HG02840 (cell line): ENCODE measurements around the gene SEMA3C.

Experiments
- ATAC-seq: cut with Tn5 transposase; IDR thresholded peaks from one replicate; pipeline ENCODE4 v1.9.1; 2021; ENCODE audit warnings: mild to moderate bottlenecking, moderate library complexity, moderate number of reproducible peaks; ENCODE audit not compliant: unreplicated experiment, low FRiP score

Gene SEMA3C

DNA sequence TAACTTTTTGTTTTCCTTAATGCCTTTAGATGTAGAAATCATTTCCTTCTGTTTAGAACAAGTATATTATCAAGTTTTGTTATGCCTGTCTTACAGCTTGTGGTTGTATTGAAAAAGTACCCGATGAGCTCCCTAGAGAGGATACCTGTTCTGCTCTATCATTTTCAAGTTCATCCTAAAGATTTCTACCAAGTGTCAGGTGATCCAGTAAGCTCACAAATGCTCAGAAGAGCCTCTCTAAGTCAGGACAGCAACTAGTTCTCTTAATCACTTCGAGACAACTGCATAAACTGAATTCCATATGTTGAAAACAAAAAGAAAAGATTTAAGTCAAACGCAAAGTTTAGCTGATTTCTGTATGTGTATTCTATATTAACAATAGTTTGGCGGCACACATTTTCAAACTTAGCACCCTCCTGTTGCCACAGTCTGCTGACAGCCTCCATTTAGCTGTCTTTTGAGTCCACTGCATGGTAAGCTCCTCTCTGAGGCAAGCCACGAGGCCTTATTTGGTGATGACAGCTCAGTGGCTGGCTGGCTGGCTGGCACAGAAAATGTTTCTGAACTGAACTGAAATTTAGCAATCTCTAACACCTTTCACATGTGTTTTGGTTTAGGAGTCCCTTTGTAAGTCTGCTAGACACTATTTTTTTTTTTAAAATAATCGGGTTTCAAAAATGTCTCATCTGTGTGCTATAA, 59.4 kb downstream of the SEMA3C start:
- ATAC-seq = no peak

DNA sequence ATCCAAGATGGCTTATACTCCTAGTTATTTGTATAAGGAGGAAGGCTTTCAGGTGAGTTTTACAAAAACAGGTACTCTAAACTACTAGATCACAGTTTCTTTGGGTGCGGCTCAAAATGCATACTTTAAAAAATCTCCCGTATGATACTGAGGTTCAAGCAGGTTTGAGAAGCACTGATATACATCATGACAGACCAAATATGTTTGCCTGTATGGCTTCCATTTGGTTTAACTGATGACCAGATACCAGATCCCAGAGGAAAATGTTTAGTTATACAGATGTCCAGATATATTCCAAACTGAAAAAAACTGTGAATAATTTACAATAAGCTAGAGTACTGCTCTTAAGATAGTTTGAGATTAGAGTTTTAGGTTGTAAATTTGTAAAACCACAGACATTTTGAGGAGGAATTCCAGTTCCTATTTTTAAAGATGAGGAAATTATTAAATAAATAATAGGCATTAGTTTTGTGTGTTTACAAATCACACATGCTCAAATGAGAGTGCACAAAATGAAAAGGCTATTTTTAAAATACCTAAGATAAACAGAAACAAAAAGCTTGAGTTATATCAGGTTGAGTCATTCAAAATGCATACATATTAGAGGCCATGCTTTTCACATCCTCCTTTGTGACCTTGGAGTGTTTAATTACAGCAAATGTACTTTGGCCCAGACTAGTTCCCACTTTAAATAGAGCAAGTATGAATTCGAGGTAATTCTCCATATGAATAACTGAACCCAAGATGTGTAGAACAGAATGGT, 60.5 kb downstream of the SEMA3C start:
- ATAC-seq = no peak

DNA sequence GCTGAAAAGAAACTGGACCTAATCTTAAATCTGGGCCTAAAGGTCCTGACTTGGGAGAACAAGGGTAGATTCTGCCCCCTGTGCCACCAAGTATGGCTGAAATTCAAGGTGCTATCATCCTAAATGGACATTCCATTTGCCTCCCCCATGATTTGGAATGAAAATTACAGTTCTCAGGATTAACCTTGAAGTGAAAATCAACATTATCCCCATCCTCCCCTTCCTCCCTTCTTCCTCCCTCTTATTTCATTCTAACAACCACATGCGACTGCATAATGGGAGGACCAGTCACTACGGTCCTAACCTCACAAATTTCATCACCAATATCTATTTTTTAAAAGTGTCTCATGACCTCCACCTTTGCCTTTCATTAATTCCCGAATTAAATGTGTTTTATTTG, 62.1 kb downstream of the SEMA3C start:
- no peak for ATAC-seq

- ATAC-seq = no peak
Observed at GRCh38 chr7:80851896-80852476, 66.9 kb downstream of the SEMA3C start.

DNA sequence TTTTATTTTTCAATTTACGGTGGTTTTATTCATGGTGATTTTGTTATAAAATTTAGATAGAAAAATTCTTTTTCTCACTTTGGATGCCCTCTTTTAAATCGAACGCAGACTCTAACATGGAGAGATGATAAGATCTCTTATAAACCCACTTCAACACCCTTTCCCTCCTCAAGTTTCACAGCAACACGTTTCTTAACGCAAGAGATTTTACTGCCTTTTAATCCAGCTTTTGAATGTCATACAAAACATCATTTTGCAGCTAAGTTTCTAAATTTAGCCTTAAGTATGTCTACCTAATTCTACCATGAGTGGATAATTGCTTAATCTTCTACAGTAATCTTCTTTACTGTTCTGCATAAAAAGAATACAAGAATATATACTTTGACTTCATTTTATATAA, 70.0 kb downstream of the SEMA3C start:
- no peak for ATAC-seq

DNA sequence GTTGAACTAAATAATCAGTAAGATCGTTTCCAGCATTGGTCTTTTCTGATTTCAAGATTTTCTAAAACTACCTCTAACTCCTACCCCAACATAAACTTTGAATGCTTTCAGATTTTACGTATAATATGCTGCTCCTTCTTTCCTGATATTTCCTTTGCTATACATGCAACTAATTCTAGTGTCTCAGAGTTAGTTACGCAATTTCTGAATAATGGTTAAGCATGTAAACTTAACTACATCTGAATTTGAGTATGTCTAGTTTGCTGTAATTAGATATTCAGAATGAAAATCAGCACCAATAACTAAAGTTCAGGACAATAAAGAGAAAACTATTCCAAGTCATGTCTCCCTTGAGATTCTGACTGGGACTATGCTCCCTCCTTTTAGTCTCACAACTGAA, 71.0 kb downstream of the SEMA3C start:
- ATAC-seq = no peak

- no peak for ATAC-seq
Observed at GRCh38 chr7:80847027-80847426, 71.8 kb downstream of the SEMA3C start.

DNA sequence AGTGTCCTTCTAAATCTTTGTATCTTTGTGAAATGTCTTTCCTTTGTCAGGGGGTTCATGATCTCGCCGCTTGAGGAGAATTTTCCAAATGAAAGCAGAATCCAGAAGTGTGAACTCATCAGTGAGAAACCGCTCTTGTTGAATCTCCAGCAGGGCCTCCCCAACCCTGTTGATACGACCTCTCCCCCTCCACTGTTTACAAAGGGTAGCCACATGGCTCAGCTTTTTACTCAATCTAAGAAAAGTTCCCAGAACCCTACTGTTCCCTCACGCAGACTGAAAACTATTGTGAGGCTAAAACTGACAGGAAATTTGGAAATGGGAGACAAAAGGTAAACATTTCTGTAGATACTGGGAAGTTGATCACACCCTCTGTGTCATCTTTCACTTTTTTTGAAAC, 73.9 kb downstream of the SEMA3C start:
- no peak for ATAC-seq

GRCh38 chr7:80843018-80843677, 75.7 kb downstream of the SEMA3C start:
- ATAC-seq = no peak

- no peak for ATAC-seq
Observed at GRCh38 chr7:80842022-80842790, 76.6 kb downstream of the SEMA3C start.

DNA sequence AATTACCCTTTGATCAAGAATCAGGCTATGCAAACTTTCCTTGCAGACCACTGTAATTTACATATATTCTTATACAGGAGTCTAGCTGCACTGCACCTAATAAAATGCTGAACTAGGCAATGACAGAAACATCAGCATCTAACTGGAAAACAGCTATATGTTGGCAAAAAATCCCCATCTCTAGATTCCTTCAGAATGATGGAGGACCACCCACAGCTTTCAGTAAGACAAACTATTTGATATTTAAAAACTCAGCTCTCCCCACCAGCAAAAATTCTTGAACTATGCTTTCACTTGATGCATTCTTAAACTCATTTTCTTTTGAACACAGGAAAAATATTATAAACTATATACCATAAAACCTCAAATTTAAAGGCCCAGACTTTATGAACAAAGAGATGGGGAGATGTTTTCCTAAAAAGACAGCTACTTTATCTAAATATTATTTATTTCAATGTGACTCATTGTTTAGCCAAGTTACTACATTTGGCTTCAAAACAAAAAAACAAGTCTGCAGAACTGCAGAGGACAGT, 77.4 kb downstream of the SEMA3C start:
- no peak for ATAC-seq

DNA sequence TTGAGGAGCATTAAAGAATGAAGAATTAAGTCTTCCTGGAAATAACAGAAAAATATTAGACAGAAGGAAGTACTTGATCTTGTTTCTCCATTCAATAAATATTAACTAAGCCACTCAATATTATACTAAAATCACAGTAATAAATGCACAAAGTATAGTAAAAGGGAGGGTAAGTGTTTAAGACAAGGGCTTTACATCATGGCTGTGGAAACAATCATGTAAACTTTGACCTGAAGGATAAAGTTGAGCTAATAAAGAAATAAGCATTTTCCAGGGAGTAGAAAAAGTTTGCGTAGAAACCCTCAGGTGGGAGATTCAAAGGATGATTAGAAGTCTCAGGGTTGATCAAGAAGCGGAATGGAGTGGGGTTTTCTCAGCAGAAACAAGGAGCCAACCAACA, 78.2 kb downstream of the SEMA3C start:
- no peak for ATAC-seq

GRCh38 chr7:80839855-80840254, 79.0 kb downstream of the SEMA3C start:
- ATAC-seq = no peak

DNA sequence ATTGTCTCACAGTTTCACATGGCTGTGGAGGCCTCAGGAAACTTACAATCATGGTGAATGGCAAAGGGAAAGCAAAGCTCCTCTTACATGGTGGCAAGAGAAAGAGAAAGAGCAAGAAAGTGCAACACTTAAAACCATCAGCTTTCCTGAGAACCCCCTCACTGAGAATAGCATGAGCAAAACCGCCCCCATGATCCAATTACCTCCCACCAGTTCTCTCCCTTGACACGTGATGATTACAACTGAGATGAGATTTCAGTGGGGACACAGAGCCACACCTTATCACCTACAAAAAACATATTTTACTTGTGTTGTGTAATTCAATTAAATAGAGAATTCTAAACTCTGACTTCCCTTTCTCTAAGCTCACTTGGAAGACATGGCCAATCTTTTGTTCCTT, 80.2 kb downstream of the SEMA3C start:
- ATAC-seq = no peak

DNA sequence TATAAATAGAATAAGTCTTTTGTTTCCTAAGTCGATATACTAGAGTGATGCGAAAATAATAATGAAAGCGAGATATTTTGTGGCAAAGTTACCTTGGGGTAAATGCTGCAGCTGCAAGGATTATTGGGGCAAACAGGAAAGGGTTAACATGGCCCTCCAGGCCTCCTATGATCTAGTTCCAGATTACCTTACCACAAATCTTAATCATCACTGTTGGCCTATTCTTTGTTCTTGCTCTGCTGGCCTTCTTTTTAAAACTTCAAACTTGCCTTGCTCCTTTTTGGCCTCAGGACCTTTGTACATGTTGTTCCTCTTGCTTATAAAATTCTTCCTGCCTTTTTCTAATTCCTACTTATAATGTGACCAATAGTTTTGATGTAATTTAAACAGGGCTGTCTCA, 81.5 kb downstream of the SEMA3C start:
- no peak for ATAC-seq

GRCh38 chr7:80835251-80835650, 83.6 kb downstream of the SEMA3C start:
- no peak for ATAC-seq

DNA sequence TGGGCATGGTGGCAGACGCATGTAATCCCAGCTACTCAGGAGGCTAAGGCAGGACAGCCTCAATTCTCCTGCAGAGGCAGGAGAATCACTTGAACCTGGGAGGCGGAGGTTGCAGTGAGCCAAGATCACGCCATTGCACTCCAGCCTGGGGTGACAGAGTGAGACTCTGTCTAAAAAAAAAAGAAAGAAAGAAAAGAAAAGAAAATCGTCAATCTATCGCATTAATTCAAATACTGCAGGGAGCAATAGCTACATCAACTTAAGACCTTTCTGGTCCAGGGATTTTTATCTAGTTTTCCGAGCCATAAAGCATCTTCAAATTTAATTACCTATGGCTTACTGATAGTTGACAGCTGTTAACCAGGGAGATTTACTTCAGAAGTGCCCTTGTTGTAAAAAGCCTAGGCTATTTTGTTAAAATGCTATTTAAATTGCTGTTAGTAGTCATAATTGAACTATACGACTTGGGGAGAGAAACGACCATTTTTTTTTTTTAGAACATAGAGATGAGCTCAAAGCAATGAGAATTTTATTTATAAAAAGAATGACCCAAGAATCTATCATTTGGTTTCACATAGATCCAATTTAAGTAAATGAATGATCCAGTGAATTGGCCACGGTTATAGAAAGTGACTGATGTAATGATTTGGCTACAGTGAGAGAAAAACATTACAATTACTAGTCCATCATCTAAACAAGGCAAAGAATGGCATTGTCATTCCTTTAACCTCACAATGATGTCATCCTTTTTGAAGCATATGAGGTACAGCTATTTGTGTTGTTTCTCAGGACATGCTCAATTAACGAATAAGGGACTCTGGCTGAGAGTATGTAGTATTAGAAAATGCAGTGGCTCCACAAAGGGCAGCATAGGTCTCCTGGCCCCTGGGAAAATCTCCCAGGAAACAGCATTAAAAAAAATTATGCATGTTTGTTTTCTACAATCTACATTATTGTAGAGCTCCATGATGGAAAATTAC, 85.3 kb downstream of the SEMA3C start:
- ATAC-seq = no peak

GRCh38 chr7:80832006-80832405, 86.8 kb downstream of the SEMA3C start:
- no peak for ATAC-seq
